Activated naive CD8-positive, alpha-beta T cell treated with anti-CD3 and anti-CD28 coated beads, Interleukin-2, amount 50 U/mL, for 16 hours (primary cell): ENCODE results near the gene CMYA5.
"Not testable (repeated sequence)": the region's sequence is repeated elsewhere in the genome, so short reads cannot be mapped to it uniquely, and the experiment has no call there.

ENCODE experiments used
- DNase-seq: peaks from one replicate; pipeline ENCODE4 v3.0.0-alpha.2; 2020; ENCODE audit warnings: low read depth, low spot score

Gene CMYA5

GRCh38 chr5:79689541-79690466 is at the start of gene CMYA5:
Gene CMYA5 (plus strand): TSS chr5:79689836. CDS start chr5:79689908, 72 bp downstream.
- DNase-seq: no peak

- DNase-seq: no peak
These were observed 49.0 kb upstream of the CMYA5 start for GRCh38 chr5:79640571-79641055.

- DNase-seq: no peak
These were observed 48.2 kb upstream of the CMYA5 start for GRCh38 chr5:79641414-79641813.

GRCh38 chr5:79642210-79642609 is 47.4 kb upstream of the CMYA5 start:
- no peak for DNase-seq

GRCh38 chr5:79653843-79654242 is 35.8 kb upstream of the CMYA5 start:
- no peak for DNase-seq

- DNase-seq: no peak
These were observed 26.4 kb upstream of the CMYA5 start for GRCh38 chr5:79663212-79663611.

- DNase-seq: no peak
These were observed 22.9 kb upstream of the CMYA5 start for GRCh38 chr5:79666758-79667157.

- DNase-seq: no peak
These were observed 17.2 kb upstream of the CMYA5 start for GRCh38 chr5:79672392-79672791.

- DNase-seq: not testable (repeated sequence)
These were observed 13.3 kb upstream of the CMYA5 start for GRCh38 chr5:79676354-79676753.

- DNase-seq: not testable (repeated sequence)
These were observed 7.5 kb upstream of the CMYA5 start for GRCh38 chr5:79682102-79682501.

GRCh38 chr5:79684782-79685181 is 4.9 kb upstream of the CMYA5 start:
- no peak for DNase-seq

- DNase-seq: no peak
These were observed 4.0 kb upstream of the CMYA5 start for GRCh38 chr5:79685627-79686026.

- DNase-seq: no peak
These were observed 2.8 kb upstream of the CMYA5 start for GRCh38 chr5:79686799-79687198.

GRCh38 chr5:79687889-79688288 is 1.7 kb upstream of the CMYA5 start:
- DNase-seq: no peak

- DNase-seq: no peak
These were observed 1.4 kb downstream of the CMYA5 start for GRCh38 chr5:79691007-79691406.

- DNase-seq: no peak
These were observed 3.0 kb downstream of the CMYA5 start for GRCh38 chr5:79692596-79692995.

GRCh38 chr5:79694183-79694582 is 4.5 kb downstream of the CMYA5 start:
- DNase-seq: no peak

- DNase-seq: no peak
These were observed 5.0 kb downstream of the CMYA5 start for GRCh38 chr5:79694652-79695051.

- DNase-seq: no peak
These were observed 5.9 kb downstream of the CMYA5 start for GRCh38 chr5:79695526-79695925.

- DNase-seq: no peak
These were observed 7.9 kb downstream of the CMYA5 start for GRCh38 chr5:79697222-79698170.

- no peak for DNase-seq
These were observed 10.2 kb downstream of the CMYA5 start for GRCh38 chr5:79699763-79700400.
